ENCODE data around the gene NEU2.
"Not testable (repeated sequence)": the region's sequence is repeated elsewhere in the genome, so short reads cannot be mapped to it uniquely, and the experiment has no call there.

Gene NEU2

GRCh38 chr2:233034091-233034882 lies 1.8 kb downstream of the NEU2 start:
- DNase-seq (ENCODE audit: low read depth, low spot score): no peak

GRCh38 chr2:233035426-233036161 lies 3.1 kb downstream of the NEU2 start:
- DNase-seq (ENCODE audit: low read depth, low spot score): no peak

- DNase-seq (ENCODE audit: low read depth, low spot score): no peak
These were observed 3.8 kb downstream of the NEU2 start for GRCh38 chr2:233036162-233036838.

- DNase-seq (ENCODE audit: low read depth, low spot score): no peak
These were observed 4.6 kb downstream of the NEU2 start for GRCh38 chr2:233037078-233037477.

GRCh38 chr2:233039212-233039845 lies 6.9 kb downstream of the NEU2 start:
- no peak for DNase-seq (ENCODE audit: low read depth, low spot score)

GRCh38 chr2:233039846-233040530 lies 7.5 kb downstream of the NEU2 start:
- no peak for DNase-seq (ENCODE audit: low read depth, low spot score)

GRCh38 chr2:233040571-233040970 lies 8.1 kb downstream of the NEU2 start:
- no peak for DNase-seq (ENCODE audit: low read depth, low spot score)

GRCh38 chr2:233041722-233042323 lies 9.4 kb downstream of the NEU2 start:
- no peak for DNase-seq (ENCODE audit: low read depth, low spot score)

GRCh38 chr2:233042549-233042948 lies 10.1 kb downstream of the NEU2 start:
- no peak for DNase-seq (ENCODE audit: low read depth, low spot score)

GRCh38 chr2:233044974-233045605 lies 12.6 kb downstream of the NEU2 start:
- no peak for DNase-seq (ENCODE audit: low read depth, low spot score)

- DNase-seq (ENCODE audit: low read depth, low spot score): no peak
These were observed 14.7 kb downstream of the NEU2 start for GRCh38 chr2:233047206-233047605.

GRCh38 chr2:233047667-233048066 lies 15.2 kb downstream of the NEU2 start:
- no peak for DNase-seq (ENCODE audit: low read depth, low spot score)

GRCh38 chr2:233048569-233049193 lies 16.2 kb downstream of the NEU2 start:
- no peak for DNase-seq (ENCODE audit: low read depth, low spot score)

- no peak for DNase-seq (ENCODE audit: low read depth, low spot score)
These were observed 16.8 kb downstream of the NEU2 start for GRCh38 chr2:233049194-233049761.

GRCh38 chr2:233051241-233052149 lies 19.0 kb downstream of the NEU2 start:
- no peak for DNase-seq (ENCODE audit: low read depth, low spot score)

GRCh38 chr2:233052517-233052916 lies 20.0 kb downstream of the NEU2 start:
- DNase-seq (ENCODE audit: low read depth, low spot score): not testable (repeated sequence)

- no peak for DNase-seq (ENCODE audit: low read depth, low spot score)
These were observed 21.7 kb downstream of the NEU2 start for GRCh38 chr2:233053928-233054784.

GRCh38 chr2:233055362-233055761 lies 22.9 kb downstream of the NEU2 start:
- no peak for DNase-seq (ENCODE audit: low read depth, low spot score)
